H4 (cell line): Measurements from ENCODE around the gene ERP27. TPM values are rescaled to one million over a fixed set of nuclear protein-coding genes. Genes with fewer than 3 reads are reported as not detected.
A peak's percentile ranks its signal among the peaks of the same experiment; 100 is the strongest.

Experiments used
- DNase-seq: peaks from one replicate; pipeline ENCODE4 v3.0.0-alpha.2; 2015; ENCODE audit warnings: low spot score
- total RNA-seq: library from RNA; depleted of rRNA; stranded (reverse); fragments of >200 nt; shearing (Covaris generic); gene quantifications from 2 replicates; pipeline ENCODE4 v1.2.3, GENCODE V29; 2014; rRNA removed

Gene ERP27
- not detected in 2 replicates for total RNA-seq

- no peak for DNase-seq
Measured at GRCh38 chr12:14938301-14938700, at the start of gene ERP27. ERP27 (minus strand) TSS chr12:14938537; CDS start chr12:14938508, 29 bp downstream.

GRCh38 chr12:14988035-14988434, 49.7 kb upstream of the ERP27 start:
- DNase-seq, result no peak

- DNase-seq, result no peak
Measured at GRCh38 chr12:14986449-14986848, 48.1 kb upstream of the ERP27 start.

- DNase-seq, result no peak
Measured at GRCh38 chr12:14984766-14985285, 46.5 kb upstream of the ERP27 start.

- DNase-seq, result no peak
Measured at GRCh38 chr12:14984036-14984435, 45.7 kb upstream of the ERP27 start.

- no peak for DNase-seq
Measured at GRCh38 chr12:14982991-14983390, 44.7 kb upstream of the ERP27 start.

- DNase-seq, result no peak
Measured at GRCh38 chr12:14982562-14982961, 44.2 kb upstream of the ERP27 start.

GRCh38 chr12:14981049-14981448, 42.7 kb upstream of the ERP27 start:
- no peak for DNase-seq

- no peak for DNase-seq
Measured at GRCh38 chr12:14979468-14979867, 41.1 kb upstream of the ERP27 start.

GRCh38 chr12:14976658-14977057, 38.3 kb upstream of the ERP27 start:
- DNase-seq, result no peak

GRCh38 chr12:14975457-14975856, 37.1 kb upstream of the ERP27 start:
- DNase-seq, result no peak

- no peak for DNase-seq
Measured at GRCh38 chr12:14974633-14975032, 36.3 kb upstream of the ERP27 start.

- no peak for DNase-seq
Measured at GRCh38 chr12:14972816-14973215, 34.5 kb upstream of the ERP27 start, which contains the start of gene PDE6H. PDE6H (plus strand) TSS chr12:14973042; CDS start chr12:14978013, 4,971 bp downstream.

GRCh38 chr12:14970473-14970872, 32.1 kb upstream of the ERP27 start:
- no peak for DNase-seq

GRCh38 chr12:14968478-14968877, 30.1 kb upstream of the ERP27 start:
- DNase-seq, result no peak

- DNase-seq, result no peak
Measured at GRCh38 chr12:14965221-14965620, 26.9 kb upstream of the ERP27 start.

GRCh38 chr12:14964406-14964805, 26.1 kb upstream of the ERP27 start:
- DNase-seq, result no peak

GRCh38 chr12:14963520-14963919, 25.2 kb upstream of the ERP27 start:
- no peak for DNase-seq

GRCh38 chr12:14962797-14963196, 24.5 kb upstream of the ERP27 start:
- no peak for DNase-seq

- DNase-seq, result no peak
Measured at GRCh38 chr12:14962153-14962539, 23.8 kb upstream of the ERP27 start.

- no peak for DNase-seq
Measured at GRCh38 chr12:14961466-14962152, 23.3 kb upstream of the ERP27 start, which contains the start of gene ARHGDIB. ARHGDIB (minus strand) TSS chr12:14961601; CDS start chr12:14950712, 10,889 bp downstream.

- peak; percentile 13 for DNase-seq
Measured at GRCh38 chr12:14960548-14961465, 22.5 kb upstream of the ERP27 start.
